Muscle layer of colon (tissue), 2 donors: ENCODE data around the gene BACH2.

ENCODE experiments used
- H3K27ac ChIP-seq: one replicate; pipeline ENCODE4 v1.7.0; 2013; ENCODE audit warnings: low read depth, mild to moderate bottlenecking, low read length, moderate library complexity
- H3K27me3 ChIP-seq, 2 donors: one replicate each; pipeline ENCODE4 v1.7.0; 2013; ENCODE audit warnings: low read length in 2 of 2, mild to moderate bottlenecking in 2 of 2; ENCODE audit not compliant: insufficient read depth in 2 of 2, control insufficient read depth in 1 of 2
- H3K36me3 ChIP-seq: one replicate; pipeline ENCODE4 v1.7.0; 2013; ENCODE audit warnings: mild to moderate bottlenecking, low read length; ENCODE audit not compliant: insufficient read depth
- H3K4me1 ChIP-seq: one replicate; pipeline ENCODE4 v1.7.0; 2013; ENCODE audit warnings: mild to moderate bottlenecking, low read length; ENCODE audit not compliant: insufficient read depth
- H3K4me3 ChIP-seq, 2 donors: one replicate each; pipeline ENCODE4 v1.7.0; 2013; ENCODE audit warnings: low read length in 2 of 2, low read depth in 1 of 2, mild to moderate bottlenecking in 1 of 2, moderate library complexity in 1 of 2
- H3K9ac ChIP-seq: one replicate; pipeline ENCODE4 v1.7.0; 2013; ENCODE audit warnings: low read length
- H3K9me3 ChIP-seq: one replicate; pipeline ENCODE4 v1.7.0; 2013; ENCODE audit warnings: mild to moderate bottlenecking, low read length
- donor health status: abdominal sarcoma.
- donor health status: Adenocarcinoma of cecum.

Gene BACH2

GRCh38 chr6:90202156-90202555 lies 94.5 kb downstream of the BACH2 start:
- H3K9me3 ChIP-seq, result no peaks in the 10 kb centered on the region
- H3K4me3 ChIP-seq, result no peak overlapping the region
- H3K27me3 ChIP-seq, result no peaks in the 10 kb centered on the region
- H3K9ac ChIP-seq, result no peak overlapping the region
- H3K4me1 ChIP-seq, result no peaks in the 10 kb centered on the region
- no peak overlapping the region for H3K27ac ChIP-seq
- no peaks in the 10 kb centered on the region for H3K36me3 ChIP-seq

GRCh38 chr6:90199900-90200299 lies 96.7 kb downstream of the BACH2 start:
- Histone ChIP-seq H3K27ac (no peak overlapping the region), H3K27me3 (no peaks in the 10 kb centered on the region), H3K4me1 (no peaks in the 10 kb centered on the region), H3K9ac (no peak overlapping the region), H3K4me3 (no peak overlapping the region), H3K36me3 (no peaks in the 10 kb centered on the region), H3K9me3 (no peaks in the 10 kb centered on the region)

GRCh38 chr6:90198758-90199425 lies 97.8 kb downstream of the BACH2 start:
- Histone ChIP-seq H3K9me3 (no peaks in the 10 kb centered on the region), H3K4me3 (no peak overlapping the region), H3K36me3 (no peaks in the 10 kb centered on the region), H3K9ac (no peak overlapping the region), H3K27me3 (no peaks in the 10 kb centered on the region), H3K4me1 (peaks cover 6% of the 10 kb centered on the region), H3K27ac (no peak overlapping the region)

DNA sequence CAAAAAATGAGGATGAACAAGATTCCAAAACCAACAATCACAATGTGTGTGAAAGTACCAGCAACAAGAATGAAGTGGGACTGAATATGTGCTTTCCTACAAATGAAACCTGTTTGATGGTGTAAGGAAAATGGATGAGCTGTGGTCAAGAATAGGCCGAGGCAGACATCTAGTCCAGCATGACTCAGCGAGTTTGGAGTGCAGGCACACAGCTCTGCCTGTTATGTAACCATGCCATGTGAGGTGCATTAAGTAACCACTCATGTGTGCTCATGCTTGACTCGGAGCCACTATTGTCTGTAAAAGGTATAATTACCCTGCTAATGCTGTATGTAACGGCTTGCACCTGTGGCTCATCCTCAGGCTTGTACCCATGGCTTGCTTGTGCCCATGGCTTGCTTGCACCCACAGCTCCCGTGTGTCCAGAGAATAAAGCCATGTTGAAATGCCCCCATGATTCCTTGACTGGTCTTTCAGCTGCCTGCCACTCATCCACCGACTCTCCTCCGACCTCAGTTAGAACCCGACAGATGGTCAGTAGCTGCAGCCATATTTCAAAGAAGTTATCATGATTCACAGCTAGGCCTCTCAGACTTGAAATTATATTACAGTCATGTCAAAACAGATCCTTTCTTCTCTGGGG lies 98.7 kb downstream of the BACH2 start:
- Histone ChIP-seq H3K9me3 (no peaks in the 10 kb centered on the region), H3K27me3 (no peaks in the 10 kb centered on the region), H3K36me3 (no peaks in the 10 kb centered on the region), H3K4me1 (peaks cover 6% of the 10 kb centered on the region), H3K9ac (no peak overlapping the region), H3K27ac (no peak overlapping the region), H3K4me3 (no peak overlapping the region)

GRCh38 chr6:90195094-90195829 lies 101.4 kb downstream of the BACH2 start:
- H3K36me3 ChIP-seq, result no peaks in the 10 kb centered on the region
- no peaks in the 10 kb centered on the region for H3K9me3 ChIP-seq
- no peak overlapping the region for H3K27ac ChIP-seq
- no peak overlapping the region for H3K9ac ChIP-seq
- H3K4me3 ChIP-seq, result no peak overlapping the region
- no peaks in the 10 kb centered on the region for H3K27me3 ChIP-seq
- H3K4me1 ChIP-seq, result peaks cover 6% of the 10 kb centered on the region

- Histone ChIP-seq H3K9ac (no peak overlapping the region), H3K27ac (no peak overlapping the region), H3K36me3 (no peaks in the 10 kb centered on the region), H3K9me3 (no peaks in the 10 kb centered on the region), H3K4me1 (peaks cover 6% of the 10 kb centered on the region), H3K27me3 (no peaks in the 10 kb centered on the region), H3K4me3 (no peak overlapping the region)
Observed at GRCh38 chr6:90194371-90194841, 102.2 kb downstream of the BACH2 start.

GRCh38 chr6:90193359-90193758 lies 103.3 kb downstream of the BACH2 start:
- Histone ChIP-seq H3K4me1 (peaks cover 6% of the 10 kb centered on the region), H3K36me3 (no peaks in the 10 kb centered on the region), H3K4me3 (no peak overlapping the region), H3K27me3 (no peaks in the 10 kb centered on the region), H3K27ac (no peak overlapping the region), H3K9ac (no peak overlapping the region), H3K9me3 (no peaks in the 10 kb centered on the region)

DNA sequence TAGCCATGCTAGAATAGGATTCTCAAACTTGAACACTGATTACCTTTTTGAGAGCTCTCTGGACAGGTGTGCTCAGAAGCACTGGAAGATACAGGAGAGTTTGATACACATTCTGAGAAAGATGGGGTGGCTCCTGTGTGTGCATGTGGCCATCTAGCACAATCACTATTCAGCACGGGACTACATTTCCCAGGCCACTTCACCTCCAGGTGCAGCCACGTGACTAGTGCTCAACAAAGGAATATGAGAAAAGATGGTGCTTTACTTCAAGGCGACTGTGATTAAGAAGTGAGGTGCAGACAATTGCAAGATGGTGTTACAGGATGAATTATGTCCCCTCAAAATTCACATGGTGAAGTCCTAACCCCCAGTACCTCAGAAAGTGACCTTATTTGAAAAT lies 103.8 kb downstream of the BACH2 start:
- Histone ChIP-seq H3K4me3 (no peak overlapping the region), H3K27ac (no peak overlapping the region), H3K9ac (no peak overlapping the region), H3K36me3 (no peaks in the 10 kb centered on the region), H3K27me3 (no peaks in the 10 kb centered on the region), H3K4me1 (peaks cover 6% of the 10 kb centered on the region), H3K9me3 (no peaks in the 10 kb centered on the region)

GRCh38 chr6:90190752-90191395 lies 105.8 kb downstream of the BACH2 start:
- no peaks in the 10 kb centered on the region for H3K9me3 ChIP-seq
- H3K4me1 ChIP-seq, result peaks cover 6% of the 10 kb centered on the region
- no peaks in the 10 kb centered on the region for H3K36me3 ChIP-seq
- no peak overlapping the region for H3K9ac ChIP-seq
- H3K27ac ChIP-seq, result no peak overlapping the region
- no peak overlapping the region for H3K4me3 ChIP-seq
- no peaks in the 10 kb centered on the region for H3K27me3 ChIP-seq

GRCh38 chr6:90190131-90190530 lies 106.5 kb downstream of the BACH2 start:
- Histone ChIP-seq H3K27me3 (no peaks in the 10 kb centered on the region), H3K4me3 (no peak overlapping the region), H3K9ac (no peak overlapping the region), H3K4me1 (peaks cover 6% of the 10 kb centered on the region), H3K27ac (no peak overlapping the region), H3K9me3 (no peaks in the 10 kb centered on the region), H3K36me3 (no peaks in the 10 kb centered on the region)

GRCh38 chr6:90187437-90188121 lies 109.1 kb downstream of the BACH2 start:
- Histone ChIP-seq H3K27me3 (no peaks in the 10 kb centered on the region), H3K4me1 (no peaks in the 10 kb centered on the region), H3K27ac (no peak overlapping the region)

More at GRCh38 chr6:90187437-90188121, 109.1 kb downstream of the BACH2 start:
- Histone ChIP-seq H3K9me3 (no peaks in the 10 kb centered on the region), H3K36me3 (no peaks in the 10 kb centered on the region), H3K4me3 (no peak overlapping the region), H3K9ac (no peak overlapping the region)
